Ovary (tissue), 10 donors: Measurements from ENCODE around the gene CDK9. TPM values are rescaled to one million over a fixed set of nuclear protein-coding genes. Genes with fewer than 3 reads are reported as not detected.

Experiments
- DNase-seq, 5 donors: peaks; one replicate each; pipeline ENCODE4 v3.0.0-alpha.2; 2019 to 2020
- H3K27ac ChIP-seq, 2 donors: fragments of 200-600 bp; one replicate each; pipeline versions ENCODE4 v1.5.1 to v1.8.0; 2019 to 2022
- H3K27me3 ChIP-seq: fragments of 200-600 bp; one replicate; pipeline ENCODE4 v1.8.0; 2022
- H3K36me3 ChIP-seq: fragments of 200-600 bp; sonication (generic); one replicate; pipeline ENCODE4 v1.5.1; 2019
- H3K4me1 ChIP-seq: one replicate; pipeline ENCODE4 v1.8.1; 2013; ENCODE audit warnings: mild to moderate bottlenecking, moderate library complexity; ENCODE audit not compliant: insufficient read depth
- H3K4me3 ChIP-seq: fragments of 200-600 bp; sonication (generic); one replicate; pipeline ENCODE4 v1.5.1; 2017
- H3K9me3 ChIP-seq, 2 donors: fragments of 200-600 bp in 1 of 2; sonication (generic) in 1 of 2; one replicate each; pipeline versions ENCODE4 v1.5.1 to v1.8.1; 2013 to 2019; ENCODE audit warnings: mild to moderate bottlenecking in 1 of 2, moderate library complexity in 1 of 2
- EP300 ChIP-seq: sonication (generic); formaldehyde crosslinking; IDR thresholded peaks from one replicate; pipeline ENCODE4 v1.6.1; 2017; ENCODE audit warnings: antibody characterized with exemption
- POLR2A ChIP-seq: fragments of 450-650 bp; IDR thresholded peaks from one replicate; pipeline ENCODE4 v1.6.1; 2017; ENCODE audit warnings: antibody characterized with exemption, mild to moderate bottlenecking, moderate library complexity
- WGBS, 3 donors: extraction: QIAGEN DNeasy Blood & Tissue Kit in 1 of 3; methylation state at CpG; one replicate each; pipeline versions ENCODE4 v1.1.5 to v1.1.7; 2013 to 2017; 5-methylcytosine and 5-hydroxymethylcytosine counted together
- intact Hi-C, 4 donors: fragments of 100-400 bp; cut with DNase I; formaldehyde crosslinking; loops; one replicate each; pipeline versions ENCODE4 v1.11.0 to v1.15.1; 2022 to 2023
- long read RNA-seq, 3 donors: library from polyadenylated mRNA in 2 of 3; unstranded in 2 of 3; transcript quantifications; one replicate each; pipeline ENCODE4 v2.0.0 and lab custom pipeline, GENCODE V29; 2021 to 2026
- polyA plus RNA-seq, 2 donors: library from polyadenylated mRNA; stranded (reverse); fragments of 200-250 nt in 1 of 2; fragments of 350-450 nt in 1 of 2; fragmentation: Illumina TruSeq in 1 of 2; extraction: RNeasy Lipid Tissue Mini Kit (QIAGEN cat#74804) in 1 of 2; gene quantifications; one replicate each; pipeline ENCODE4 v1.2.3, GENCODE V29; 2013 to 2014
- total RNA-seq, 7 donors: library from RNA; depleted of rRNA in 2 of 7; stranded (reverse); fragments of >200 nt in 2 of 7; fragmentation: NEBNext Ultra II Directional in 3 of 7; extraction: Animal tissue kit (Norgen Biotek cat#: 25700) in 3 of 7; gene quantifications; one replicate each; pipeline versions ENCODE4 v1.1.0 to v1.2.4, GENCODE V29; 2016 to 2023
- TF ChIP-seq, protein P1 (sequence below), 3 donors: fragments of 450-650 bp in 2 of 3; fragments of 200-600 bp in 1 of 3; IDR thresholded peaks; one replicate each; pipeline versions ENCODE4 v1.5.1 to v1.8.0; 2016 to 2022; ENCODE audit warnings: antibody characterized with exemption in 3 of 3, mild to moderate bottlenecking in 1 of 3
- donor health status: DM: no; HTN: no; CAD: no; lungs with moderate emphysema.
- donor health status: DM: no; HTN: no; CAD: no.
- donor health status: Bipolar disorder and iron deficiency.
- donor health status: DM: yes; HTN: yes; CAD: no.
- donor health status: DM: no; HTN: no; CAD: no.
- donor health status: DM: yes; HTN: yes; CAD: no.

CDK9 gene
- total RNA-seq, result 100 to 1,000 TPM in 6 of 7 donors, 10 to 100 TPM in 1; 88.7 to 209 (median 130) TPM
- 10 to 100 TPM; 71.7 to 98.9 TPM for polyA plus RNA-seq
- long read RNA-seq, donor 1, transcript CDK9-201 (7 exons, 2,463 nt), result major isoform, 27 of 64 reads
- long read RNA-seq, donor 1, partial matches to known transcripts, result 21 of 64 reads
- long read RNA-seq, donor 1, other reads (novel, unspliced or antisense), result 12 of 64 reads
- long read RNA-seq, donor 2, transcript CDK9-201 (7 exons, 2,463 nt), result major isoform, 36 of 64 reads
- long read RNA-seq, donor 2, transcript CDK9-205 (2 exons, 458 nt), result minor isoform, 5 of 64 reads
- long read RNA-seq, donor 2, partial matches to known transcripts, result 23 of 64 reads
- long read RNA-seq, donor 2, other reads (novel, unspliced or antisense), result 0 of 64 reads
- long read RNA-seq, donor 3, transcript CDK9-201 (7 exons, 2,463 nt), result major isoform, 132 of 191 reads
- long read RNA-seq, donor 3, partial matches to known transcripts, result 11 of 191 reads
- long read RNA-seq, donor 3, other reads (novel, unspliced or antisense), result 44 of 191 reads

DNA sequence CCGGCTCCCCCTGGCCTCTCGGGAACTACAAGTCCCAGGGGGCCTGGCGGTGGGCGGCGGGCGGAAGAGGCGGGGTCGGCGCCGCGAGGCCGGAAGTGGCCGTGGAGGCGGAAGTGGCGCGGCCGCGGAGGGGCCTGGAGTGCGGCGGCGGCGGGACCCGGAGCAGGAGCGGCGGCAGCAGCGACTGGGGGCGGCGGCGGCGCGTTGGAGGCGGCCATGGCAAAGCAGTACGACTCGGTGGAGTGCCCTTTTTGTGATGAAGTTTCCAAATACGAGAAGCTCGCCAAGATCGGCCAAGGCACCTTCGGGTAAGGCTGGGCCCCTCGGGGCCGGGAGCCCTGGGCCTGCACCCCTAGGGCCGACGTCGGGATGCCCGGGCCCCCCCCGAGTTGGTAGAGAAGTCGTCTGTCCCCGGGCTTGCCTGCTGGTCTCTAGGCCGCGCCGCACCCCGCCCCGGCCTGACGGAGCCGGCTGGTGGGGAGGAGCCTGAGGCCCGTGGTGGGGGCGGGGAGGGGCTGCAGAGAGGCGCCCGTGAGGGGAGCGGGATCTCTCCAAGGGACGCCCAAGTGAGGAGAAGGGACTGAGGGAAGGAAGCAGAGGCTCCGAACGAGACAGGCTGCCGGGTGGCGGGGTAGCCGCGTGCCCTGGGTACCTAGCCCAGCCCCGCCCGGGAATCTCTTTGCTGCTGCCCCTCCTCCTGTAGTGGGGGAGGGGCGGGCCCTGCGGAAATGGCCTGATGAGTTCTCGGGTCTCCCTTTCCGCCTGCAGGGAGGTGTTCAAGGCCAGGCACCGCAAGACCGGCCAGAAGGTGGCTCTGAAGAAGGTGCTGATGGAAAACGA lies at the start of gene CDK9:
TSS of gene CDK9 (plus strand) at position 102 of the 840 bp plus-strand sequence. CDS start at position 217, 115 bp downstream.
- WGBS, 3 donors, result 0 to 1% (median 0%) methylated on average over 60 to 75 of the region's 75 CpGs
- TF ChIP-seq POLR2A, result peak; percentile 75
- TF ChIP-seq, protein P1, sequence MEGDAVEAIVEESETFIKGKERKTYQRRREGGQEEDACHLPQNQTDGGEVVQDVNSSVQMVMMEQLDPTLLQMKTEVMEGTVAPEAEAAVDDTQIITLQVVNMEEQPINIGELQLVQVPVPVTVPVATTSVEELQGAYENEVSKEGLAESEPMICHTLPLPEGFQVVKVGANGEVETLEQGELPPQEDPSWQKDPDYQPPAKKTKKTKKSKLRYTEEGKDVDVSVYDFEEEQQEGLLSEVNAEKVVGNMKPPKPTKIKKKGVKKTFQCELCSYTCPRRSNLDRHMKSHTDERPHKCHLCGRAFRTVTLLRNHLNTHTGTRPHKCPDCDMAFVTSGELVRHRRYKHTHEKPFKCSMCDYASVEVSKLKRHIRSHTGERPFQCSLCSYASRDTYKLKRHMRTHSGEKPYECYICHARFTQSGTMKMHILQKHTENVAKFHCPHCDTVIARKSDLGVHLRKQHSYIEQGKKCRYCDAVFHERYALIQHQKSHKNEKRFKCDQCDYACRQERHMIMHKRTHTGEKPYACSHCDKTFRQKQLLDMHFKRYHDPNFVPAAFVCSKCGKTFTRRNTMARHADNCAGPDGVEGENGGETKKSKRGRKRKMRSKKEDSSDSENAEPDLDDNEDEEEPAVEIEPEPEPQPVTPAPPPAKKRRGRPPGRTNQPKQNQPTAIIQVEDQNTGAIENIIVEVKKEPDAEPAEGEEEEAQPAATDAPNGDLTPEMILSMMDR (IDR thresholded peaks at IDR 0.05), result peak in 1 of 3 donors; percentile 26
- no peak for TF ChIP-seq EP300
- Histone ChIP-seq H3K9me3 (no peaks in the 10 kb centered on the region), H3K27ac (peak within 1 kb of the TSS; percentile 95 to 96), H3K27me3 (no peaks in the 10 kb centered on the region), H3K36me3 (no peaks in the 10 kb centered on the region), H3K4me3 (peak within 1 kb of the TSS; percentile 100), H3K4me1 (peaks cover 11% of the 10 kb centered on the region)
- peak; percentile 91 to 95 (median 93) for DNase-seq
- intact Hi-C loops, result loop anchor here in 3 of 4 donors (1.0 to 10.0 kb wide), 6 partner anchors 51 to 199 kb away; partner anchors contain the start of genes TOR2A (in 2 of the 3) and ST6GALNAC4 (in 1 of the 3)

- no peak for DNase-seq
- Histone ChIP-seq H3K36me3 (no peaks in the 10 kb centered on the region), H3K4me1 (peaks cover 5% of the 10 kb centered on the region), H3K27ac (no peak overlapping the region), H3K9me3 (no peaks in the 10 kb centered on the region), H3K4me3 (no peak overlapping the region), H3K27me3 (no peaks in the 10 kb centered on the region)
- no peak for TF ChIP-seq POLR2A
- no peak for TF ChIP-seq EP300
- TF ChIP-seq, protein P1 (IDR thresholded peaks at IDR 0.05), result no peak
- intact Hi-C loops, result loop anchor here in 3 of 4 donors (5.0 kb wide), 4 partner anchors 44 to 184 kb away; no protein-coding TSS in a partner anchor
- WGBS, 3 donors, result 85 to 89% (median 87%) methylated on average over 13 of the region's 13 CpGs
Observed at GRCh38 chr9:127738666-127739065, 47.2 kb upstream of the CDK9 start.

GRCh38 chr9:127739614-127740330 lies 46.1 kb upstream of the CDK9 start:
- H3K9me3 ChIP-seq, result no peaks in the 10 kb centered on the region
- WGBS, 3 donors, result 79 to 85% (median 83%) methylated on average over 16 to 19 of the region's 19 CpGs
- no peak for TF ChIP-seq POLR2A
- TF ChIP-seq, protein P1 (IDR thresholded peaks at IDR 0.05), result no peak
- no peak for TF ChIP-seq EP300
- H3K27ac ChIP-seq, result no peak overlapping the region
- no peak overlapping the region for H3K4me3 ChIP-seq
- intact Hi-C loops, result loop anchor here in 3 of 4 donors (5.0 to 10.0 kb wide), 5 partner anchors 43 to 235 kb away; no protein-coding TSS in a partner anchor
- no peak for DNase-seq
- H3K36me3 ChIP-seq, result no peaks in the 10 kb centered on the region
- H3K27me3 ChIP-seq, result no peaks in the 10 kb centered on the region
- H3K4me1 ChIP-seq, result peaks cover 2% of the 10 kb centered on the region
